Left renal cortex interstitium (tissue), 4 donors: ENCODE measurements around the gene SLC12A9. TPM values are rescaled to one million over a fixed set of nuclear protein-coding genes. Genes with fewer than 3 reads are reported as not detected.

Source experiments
- polyA plus RNA-seq, 4 donors: library from polyadenylated mRNA; unstranded; fragments of 120-200 nt; gene quantifications; one replicate each; pipeline ENCODE4 v1.2.1, GENCODE V29; 2013; ENCODE audit not compliant: insufficient read length in 4 of 4

SLC12A9 gene
- polyA plus RNA-seq, 4 donors, result 18.6 to 42.2 (median 31.9) TPM

Other genes starting within 250 kb of the SLC12A9 start
- 10 to 100 TPM; 22.9 to 35.8 (median 29.9) TPM for gene MOSPD3, start 240.2 kb upstream of the SLC12A9 start, polyA plus RNA-seq
- 1 to 10 TPM in 2 of 4 donors, under 1 TPM in 2; 0.70 to 2.4 (median 1.1) TPM for gene TFR2, start 211.2 kb upstream of the SLC12A9 start, polyA plus RNA-seq
- gene ACTL6B, start 196.3 kb upstream of the SLC12A9 start, polyA plus RNA-seq, result under 1 TPM in 1 of 4 donors, not detected in 3; 0.17 TPM
- gene GNB2, start 179.0 kb upstream of the SLC12A9 start, polyA plus RNA-seq, result 100 to 1,000 TPM; 177 to 240 (median 204) TPM
- 10 to 100 TPM; 25.7 to 70.4 (median 48.9) TPM for gene GIGYF1, start 158.5 kb upstream of the SLC12A9 start, polyA plus RNA-seq
- gene POP7, start 146.6 kb upstream of the SLC12A9 start, polyA plus RNA-seq, result 10 to 100 TPM; 22.9 to 40.8 (median 26.9) TPM
- under 1 TPM in 3 of 4 donors, not detected in 1; 0.10 to 0.17 (median 0.12) TPM for gene EPO, start 132.2 kb upstream of the SLC12A9 start, polyA plus RNA-seq
- gene ZAN, start 119.1 kb upstream of the SLC12A9 start, polyA plus RNA-seq, result under 1 TPM in 3 of 4 donors, not detected in 1; 0.03 to 0.05 (median 0.04) TPM
- gene EPHB4, start 25.2 kb upstream of the SLC12A9 start, polyA plus RNA-seq, result 10 to 100 TPM; 83.9 to 98.8 (median 90.8) TPM
- gene TRIP6, start 14.7 kb downstream of the SLC12A9 start, polyA plus RNA-seq, result 100 to 1,000 TPM in 1 of 4 donors, 10 to 100 TPM in 3; 67.7 to 108 (median 89.7) TPM
- gene SRRT, start 22.4 kb downstream of the SLC12A9 start, polyA plus RNA-seq, result 100 to 1,000 TPM; 144 to 219 (median 178) TPM
- gene UFSP1, start 37.0 kb downstream of the SLC12A9 start, polyA plus RNA-seq, result 1 to 10 TPM; 1.4 to 4.1 (median 2.4) TPM
- 1 to 10 TPM; 3.8 to 5.6 (median 4.9) TPM for gene ACHE, start 43.2 kb downstream of the SLC12A9 start, polyA plus RNA-seq
- gene MUC3A, start 96.8 kb downstream of the SLC12A9 start, polyA plus RNA-seq, result under 1 TPM; 0.19 to 0.60 (median 0.50) TPM
- under 1 TPM in 3 of 4 donors, not detected in 1; 0.18 to 0.23 (median 0.22) TPM for gene MUC12, start 116.9 kb downstream of the SLC12A9 start, polyA plus RNA-seq
- gene MUC17, start 167.4 kb downstream of the SLC12A9 start, polyA plus RNA-seq, result not detected
- 10 to 100 TPM; 14.3 to 23.1 (median 17.8) TPM for gene TRIM56, start 232.8 kb downstream of the SLC12A9 start, polyA plus RNA-seq